ENCODE measurements around the gene GRID1.
A peak's percentile ranks its signal among the peaks of the same experiment; 100 is the strongest.
"Not testable (repeated sequence)": the region's sequence is repeated elsewhere in the genome, so short reads cannot be mapped to it uniquely, and the experiment has no call there.

The GRID1 gene

GRCh38 chr10:86182150-86182549 is 184.4 kb downstream of the GRID1 start:
- DNase-seq, result no peak

GRCh38 chr10:86180861-86181260 is 185.7 kb downstream of the GRID1 start:
- DNase-seq, result no peak

- DNase-seq, result no peak
Measured at GRCh38 chr10:86179961-86180360, 186.6 kb downstream of the GRID1 start.

GRCh38 chr10:86179153-86179524 is 187.5 kb downstream of the GRID1 start:
- DNase-seq, result no peak

- peak; percentile 27 for DNase-seq
Measured at GRCh38 chr10:86178401-86179152, 188.0 kb downstream of the GRID1 start.

- DNase-seq, result no peak
Measured at GRCh38 chr10:86177537-86178155, 188.9 kb downstream of the GRID1 start.

GRCh38 chr10:86176850-86177536 is 189.6 kb downstream of the GRID1 start:
- no peak for DNase-seq

GRCh38 chr10:86175476-86175875 is 191.1 kb downstream of the GRID1 start:
- not testable (repeated sequence) for DNase-seq

- DNase-seq, result no peak
Measured at GRCh38 chr10:86172301-86172700, 194.3 kb downstream of the GRID1 start.

- DNase-seq, result no peak
Measured at GRCh38 chr10:86170255-86171108, 196.1 kb downstream of the GRID1 start.

GRCh38 chr10:86169506-86170254 is 196.9 kb downstream of the GRID1 start:
- DNase-seq, result no peak

- no peak for DNase-seq
Measured at GRCh38 chr10:86169066-86169465, 197.5 kb downstream of the GRID1 start.

- no peak for DNase-seq
Measured at GRCh38 chr10:86168256-86168655, 198.3 kb downstream of the GRID1 start.

GRCh38 chr10:86167762-86168128 is 198.8 kb downstream of the GRID1 start:
- no peak for DNase-seq

- no peak for DNase-seq
Measured at GRCh38 chr10:86167121-86167761, 199.4 kb downstream of the GRID1 start.

GRCh38 chr10:86165666-86166065 is 200.9 kb downstream of the GRID1 start:
- no peak for DNase-seq

- no peak for DNase-seq
Measured at GRCh38 chr10:86164960-86165630, 201.5 kb downstream of the GRID1 start.

GRCh38 chr10:86164174-86164774 is 202.3 kb downstream of the GRID1 start:
- no peak for DNase-seq

- no peak for DNase-seq
Measured at GRCh38 chr10:86163522-86164173, 202.9 kb downstream of the GRID1 start.

- no peak for DNase-seq
Measured at GRCh38 chr10:86162696-86163400, 203.7 kb downstream of the GRID1 start.

Measured in stimulated activated CD8-positive, alpha-beta memory T cell treated with anti-CD3 and anti-CD28 coated beads, Interleukin-4, amount 100 ng/mL, for 48 hours (primary cell).